ENCODE data around the gene R3HDM1.

DNA sequence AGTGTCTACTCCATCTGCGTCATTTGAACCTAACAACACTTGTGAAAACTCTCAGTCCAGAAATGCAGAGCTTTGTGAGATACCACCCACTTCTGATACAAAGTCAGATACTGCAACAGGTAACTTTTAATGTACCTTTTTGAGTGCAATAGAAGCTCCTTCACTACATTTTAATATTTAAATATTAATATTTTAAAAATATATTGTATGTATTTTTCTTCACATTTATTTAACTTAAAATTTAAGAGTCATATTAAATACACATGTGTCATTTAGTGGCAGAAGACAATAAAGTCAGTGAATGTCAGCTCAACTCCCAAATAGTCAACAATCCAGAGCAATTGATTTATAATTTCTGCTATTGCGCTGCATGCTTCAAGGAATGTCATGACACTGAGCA lies 224.3 kb downstream of the R3HDM1 start:
- no peak for TF ChIP-seq CTCF (IDR thresholded peaks at IDR 0.05)
- TF ChIP-seq POLR2A (IDR thresholded peaks at IDR 0.05) = no peak

All from heart left ventricle (tissue), 13 donors.